Endothelial cell of umbilical vein (primary cell): Measurements from ENCODE around the gene DYNC2H1.

ENCODE experiments used
- CTCF ChIP-seq, 2 donors: IDR thresholded peaks; 1 replicate in 1 of 2; 2 replicates in 1 of 2; pipeline ENCODE4 v1.5.1; 2011; ENCODE audit warnings: low read length in 2 of 2, mild to moderate bottlenecking in 2 of 2, moderate library complexity in 2 of 2, control low read depth in 1 of 2, inconsistent platforms in 1 of 2, low read depth in 1 of 2; ENCODE audit not compliant: insufficient read depth in 1 of 2; ENCODE audit errors: extremely low read depth in 1 of 2
- EZH2 ChIP-seq: IDR thresholded peaks from 2 replicates; pipeline ENCODE4 v1.6.1; 2012; ENCODE audit warnings: borderline replicate concordance, low read depth, mild to moderate bottlenecking, moderate library complexity, low read length, inconsistent platforms; ENCODE audit not compliant: severe bottlenecking
- JUN ChIP-seq: IDR thresholded peaks from 2 replicates; pipeline ENCODE4 v1.6.1; 2011; ENCODE audit warnings: borderline replicate concordance, low read depth; ENCODE audit not compliant: insufficient read length, insufficient read depth
- MAX ChIP-seq: IDR thresholded peaks from 2 replicates; pipeline ENCODE4 v1.6.1; 2011; ENCODE audit not compliant: insufficient read depth, insufficient read length
- POLR2A ChIP-seq: IDR thresholded peaks from 2 replicates; pipeline ENCODE4 v1.6.1; 2012; ENCODE audit warnings: low read depth, mild to moderate bottlenecking, control low read depth, low read length
- POLR2AphosphoS5 ChIP-seq: IDR thresholded peaks from 2 replicates; pipeline ENCODE4 v1.6.1; 2012; ENCODE audit warnings: low read depth, mild to moderate bottlenecking, control low read depth, low read length, moderate library complexity; ENCODE audit not compliant: insufficient read depth

GRCh38 chr11:103488579-103488978 is 379.4 kb downstream of the DYNC2H1 start:
- TF ChIP-seq CTCF (IDR thresholded peaks at IDR 0.05; ENCODE audit: extremely low read depth in 1 of 2, insufficient read depth in 1 of 2, low read depth in 1 of 2, low read length in 2 of 2) = no peak
- TF ChIP-seq POLR2A = no peak
- TF ChIP-seq MAX = no peak
- TF ChIP-seq POLR2AphosphoS5 = no peak
- no peak for TF ChIP-seq EZH2
- TF ChIP-seq JUN = no peak
